ENCODE results near the gene SNTG2.

SNTG2 gene

GRCh38 chr2:981759-982158 is 31.1 kb downstream of the SNTG2 start:
- Histone ChIP-seq H3K27ac (ENCODE audit: low read depth in 2 of 2, low read length in 2 of 2) (no peak overlapping the region), H3K9me3 (ENCODE audit: control insufficient read depth in 2 of 2, low read length in 2 of 2) (no peaks in the 10 kb centered on the region), H3K9ac (ENCODE audit: low read depth in 1 of 2, low read length in 2 of 2) (no peak overlapping the region), H3K36me3 (ENCODE audit: control insufficient read depth in 2 of 2, insufficient read depth in 2 of 2, low read length in 2 of 2) (no peaks in the 10 kb centered on the region), H3K27me3 (ENCODE audit: control insufficient read depth in 2 of 2, insufficient read depth in 2 of 2, low read length in 2 of 2) (no peaks in the 10 kb centered on the region), H3K4me1 (ENCODE audit: control insufficient read depth in 2 of 2, insufficient read depth in 2 of 2, low read length in 2 of 2) (no peaks in the 10 kb centered on the region), H3K4me3 (ENCODE audit: low read length in 2 of 2) (no peak overlapping the region)

GRCh38 chr2:985317-985898 is 34.8 kb downstream of the SNTG2 start:
- Histone ChIP-seq H3K36me3 (ENCODE audit: control insufficient read depth in 2 of 2, insufficient read depth in 2 of 2, low read length in 2 of 2) (no peaks in the 10 kb centered on the region), H3K9ac (ENCODE audit: low read depth in 1 of 2, low read length in 2 of 2) (no peak overlapping the region), H3K4me1 (ENCODE audit: control insufficient read depth in 2 of 2, insufficient read depth in 2 of 2, low read length in 2 of 2) (peaks cover 0 to 2% of the 10 kb centered on the region in 2 donors), H3K4me3 (ENCODE audit: low read length in 2 of 2) (no peak overlapping the region), H3K27ac (ENCODE audit: low read depth in 2 of 2, low read length in 2 of 2) (no peak overlapping the region), H3K27me3 (ENCODE audit: control insufficient read depth in 2 of 2, insufficient read depth in 2 of 2, low read length in 2 of 2) (no peaks in the 10 kb centered on the region), H3K9me3 (ENCODE audit: control insufficient read depth in 2 of 2, low read length in 2 of 2) (no peaks in the 10 kb centered on the region)

GRCh38 chr2:987789-988188 is 37.1 kb downstream of the SNTG2 start:
- Histone ChIP-seq H3K9ac (ENCODE audit: low read depth in 1 of 2, low read length in 2 of 2) (no peak overlapping the region), H3K27me3 (ENCODE audit: control insufficient read depth in 2 of 2, insufficient read depth in 2 of 2, low read length in 2 of 2) (no peaks in the 10 kb centered on the region), H3K4me1 (ENCODE audit: control insufficient read depth in 2 of 2, insufficient read depth in 2 of 2, low read length in 2 of 2) (peaks cover 0 to 2% of the 10 kb centered on the region in 2 donors), H3K27ac (ENCODE audit: low read depth in 2 of 2, low read length in 2 of 2) (no peak overlapping the region), H3K36me3 (ENCODE audit: control insufficient read depth in 2 of 2, insufficient read depth in 2 of 2, low read length in 2 of 2) (no peaks in the 10 kb centered on the region), H3K9me3 (ENCODE audit: control insufficient read depth in 2 of 2, low read length in 2 of 2) (no peaks in the 10 kb centered on the region), H3K4me3 (ENCODE audit: low read length in 2 of 2) (no peak overlapping the region)

- no peaks in the 10 kb centered on the region for H3K36me3 ChIP-seq (ENCODE audit: control insufficient read depth in 2 of 2, insufficient read depth in 2 of 2, low read length in 2 of 2)
- peaks cover 0 to 2% of the 10 kb centered on the region in 2 donors for H3K4me1 ChIP-seq (ENCODE audit: control insufficient read depth in 2 of 2, insufficient read depth in 2 of 2, low read length in 2 of 2)
- H3K9ac ChIP-seq (ENCODE audit: low read depth in 1 of 2, low read length in 2 of 2), result no peak overlapping the region
- H3K9me3 ChIP-seq (ENCODE audit: control insufficient read depth in 2 of 2, low read length in 2 of 2), result no peaks in the 10 kb centered on the region
- H3K27ac ChIP-seq (ENCODE audit: low read depth in 2 of 2, low read length in 2 of 2), result no peak overlapping the region
- H3K27me3 ChIP-seq (ENCODE audit: control insufficient read depth in 2 of 2, insufficient read depth in 2 of 2, low read length in 2 of 2), result no peaks in the 10 kb centered on the region
- no peak overlapping the region for H3K4me3 ChIP-seq (ENCODE audit: low read length in 2 of 2)
Measured at GRCh38 chr2:989781-990467, 39.3 kb downstream of the SNTG2 start.

- Histone ChIP-seq H3K9me3 (ENCODE audit: control insufficient read depth in 2 of 2, low read length in 2 of 2) (no peaks in the 10 kb centered on the region), H3K27ac (ENCODE audit: low read depth in 2 of 2, low read length in 2 of 2) (no peak overlapping the region), H3K4me3 (ENCODE audit: low read length in 2 of 2) (no peak overlapping the region), H3K27me3 (ENCODE audit: control insufficient read depth in 2 of 2, insufficient read depth in 2 of 2, low read length in 2 of 2) (no peaks in the 10 kb centered on the region), H3K9ac (ENCODE audit: low read depth in 1 of 2, low read length in 2 of 2) (no peak overlapping the region), H3K36me3 (ENCODE audit: control insufficient read depth in 2 of 2, insufficient read depth in 2 of 2, low read length in 2 of 2) (no peaks in the 10 kb centered on the region), H3K4me1 (ENCODE audit: control insufficient read depth in 2 of 2, insufficient read depth in 2 of 2, low read length in 2 of 2) (peaks cover 0 to 2% of the 10 kb centered on the region in 2 donors)
Measured at GRCh38 chr2:990970-991369, 40.3 kb downstream of the SNTG2 start.

GRCh38 chr2:1002350-1002749 is 51.7 kb downstream of the SNTG2 start:
- Histone ChIP-seq H3K27me3 (ENCODE audit: control insufficient read depth in 2 of 2, insufficient read depth in 2 of 2, low read length in 2 of 2) (no peaks in the 10 kb centered on the region), H3K36me3 (ENCODE audit: control insufficient read depth in 2 of 2, insufficient read depth in 2 of 2, low read length in 2 of 2) (no peaks in the 10 kb centered on the region), H3K27ac (ENCODE audit: low read depth in 2 of 2, low read length in 2 of 2) (no peak overlapping the region), H3K9ac (ENCODE audit: low read depth in 1 of 2, low read length in 2 of 2) (no peak overlapping the region), H3K9me3 (ENCODE audit: control insufficient read depth in 2 of 2, low read length in 2 of 2) (no peaks in the 10 kb centered on the region), H3K4me1 (ENCODE audit: control insufficient read depth in 2 of 2, insufficient read depth in 2 of 2, low read length in 2 of 2) (no peaks in the 10 kb centered on the region), H3K4me3 (ENCODE audit: low read length in 2 of 2) (no peak overlapping the region)

- Histone ChIP-seq H3K9me3 (ENCODE audit: control insufficient read depth in 2 of 2, low read length in 2 of 2) (no peaks in the 10 kb centered on the region), H3K4me3 (ENCODE audit: low read length in 2 of 2) (no peak overlapping the region), H3K36me3 (ENCODE audit: control insufficient read depth in 2 of 2, insufficient read depth in 2 of 2, low read length in 2 of 2) (no peaks in the 10 kb centered on the region), H3K27me3 (ENCODE audit: control insufficient read depth in 2 of 2, insufficient read depth in 2 of 2, low read length in 2 of 2) (no peaks in the 10 kb centered on the region), H3K27ac (ENCODE audit: low read depth in 2 of 2, low read length in 2 of 2) (no peak overlapping the region), H3K4me1 (ENCODE audit: control insufficient read depth in 2 of 2, insufficient read depth in 2 of 2, low read length in 2 of 2) (no peaks in the 10 kb centered on the region), H3K9ac (ENCODE audit: low read depth in 1 of 2, low read length in 2 of 2) (no peak overlapping the region)
Measured at GRCh38 chr2:1004398-1004797, 53.7 kb downstream of the SNTG2 start.

GRCh38 chr2:1010415-1010930 is 59.8 kb downstream of the SNTG2 start:
- Histone ChIP-seq H3K4me3 (ENCODE audit: low read length in 2 of 2) (no peak overlapping the region), H3K27ac (ENCODE audit: low read depth in 2 of 2, low read length in 2 of 2) (no peak overlapping the region), H3K9ac (ENCODE audit: low read depth in 1 of 2, low read length in 2 of 2) (no peak overlapping the region), H3K9me3 (ENCODE audit: control insufficient read depth in 2 of 2, low read length in 2 of 2) (no peaks in the 10 kb centered on the region), H3K27me3 (ENCODE audit: control insufficient read depth in 2 of 2, insufficient read depth in 2 of 2, low read length in 2 of 2) (no peaks in the 10 kb centered on the region), H3K4me1 (ENCODE audit: control insufficient read depth in 2 of 2, insufficient read depth in 2 of 2, low read length in 2 of 2) (no peaks in the 10 kb centered on the region), H3K36me3 (ENCODE audit: control insufficient read depth in 2 of 2, insufficient read depth in 2 of 2, low read length in 2 of 2) (no peaks in the 10 kb centered on the region)

- Histone ChIP-seq H3K4me3 (ENCODE audit: low read length in 2 of 2) (no peak overlapping the region), H3K4me1 (ENCODE audit: control insufficient read depth in 2 of 2, insufficient read depth in 2 of 2, low read length in 2 of 2) (no peaks in the 10 kb centered on the region), H3K9me3 (ENCODE audit: control insufficient read depth in 2 of 2, low read length in 2 of 2) (no peaks in the 10 kb centered on the region), H3K27ac (ENCODE audit: low read depth in 2 of 2, low read length in 2 of 2) (no peak overlapping the region), H3K27me3 (ENCODE audit: control insufficient read depth in 2 of 2, insufficient read depth in 2 of 2, low read length in 2 of 2) (no peaks in the 10 kb centered on the region), H3K9ac (ENCODE audit: low read depth in 1 of 2, low read length in 2 of 2) (no peak overlapping the region), H3K36me3 (ENCODE audit: control insufficient read depth in 2 of 2, insufficient read depth in 2 of 2, low read length in 2 of 2) (no peaks in the 10 kb centered on the region)
Measured at GRCh38 chr2:1011006-1011405, 60.4 kb downstream of the SNTG2 start.

- Histone ChIP-seq H3K9ac (ENCODE audit: low read depth in 1 of 2, low read length in 2 of 2) (no peak overlapping the region), H3K27me3 (ENCODE audit: control insufficient read depth in 2 of 2, insufficient read depth in 2 of 2, low read length in 2 of 2) (no peaks in the 10 kb centered on the region), H3K4me1 (ENCODE audit: control insufficient read depth in 2 of 2, insufficient read depth in 2 of 2, low read length in 2 of 2) (no peaks in the 10 kb centered on the region)
Measured at GRCh38 chr2:1011985-1012384, 61.3 kb downstream of the SNTG2 start.

More at GRCh38 chr2:1011985-1012384, 61.3 kb downstream of the SNTG2 start:
- Histone ChIP-seq H3K9me3 (ENCODE audit: control insufficient read depth in 2 of 2, low read length in 2 of 2) (no peaks in the 10 kb centered on the region), H3K27ac (ENCODE audit: low read depth in 2 of 2, low read length in 2 of 2) (no peak overlapping the region), H3K36me3 (ENCODE audit: control insufficient read depth in 2 of 2, insufficient read depth in 2 of 2, low read length in 2 of 2) (no peaks in the 10 kb centered on the region), H3K4me3 (ENCODE audit: low read length in 2 of 2) (no peak overlapping the region)
